HCT116 (cell line): ENCODE data around the gene SNED1. TPM values are rescaled to one million over a fixed set of nuclear protein-coding genes. Genes with fewer than 3 reads are reported as not detected.

Source experiments
- ATAC-seq: fragments of 200-7000 bp; cut with Tn5 transposase; 2 replicates; pipeline ENCODE4 v1.9.1; 2020; ENCODE audit warnings: mild to moderate bottlenecking, moderate library complexity
- BruUV-seq: library from RNA; stranded (reverse); fragments of 400-500 nt; replicated peaks from 2 replicates; lab custom pipeline; 2021; lab: Mats Ljungman, UMichigan
- CTCF ChIA-PET: fragments of 300-600 bp; sonication (Branson Sonifier 250); formaldehyde crosslinking; loops from one replicate; lab custom pipeline; 2021; ENCODE audit warnings: antibody characterized with exemption; lab: Charles Lee
- POLR2A ChIA-PET: fragments of 300-600, 350-600 bp; sonication (Branson Sonifier 250); formaldehyde crosslinking; loops from one replicate; lab custom pipeline; 2021; ENCODE audit warnings: antibody characterized with exemption; lab: Charles Lee
- RAD21 ChIA-PET, 2 experiments: fragments of 300-600 bp; sonication (Branson Sonifier 250); formaldehyde crosslinking; loops; one replicate each; lab custom pipeline; 2023; ENCODE audit warnings: low total read pairs in 2 of 2; ENCODE audit not compliant: uncharacterized antibody in 2 of 2, unreplicated experiment in 2 of 2, low non-redundant PET in 1 of 2; lab: Charles Lee
- DNase-seq: peaks from one replicate; pipeline ENCODE4 v3.0.0-alpha.2; 2010; ENCODE audit warnings: low read depth, low spot score
- H2AFZ ChIP-seq: fragments of 200-600 bp; shearing (Covaris generic), sonication (generic); 2 replicates; pipeline ENCODE4 v1.6.1; 2017; ENCODE audit warnings: low read depth, mixed run types, mixed read lengths, antibody characterized with exemption, low read length; ENCODE audit not compliant: poor library complexity, severe bottlenecking
- H3K27ac ChIP-seq: 2 replicates; pipeline ENCODE4 v1.5.1; 2012; ENCODE audit warnings: low read depth, low read length
- H3K27me3 ChIP-seq: fragments of 200-600 bp; sonication (generic); 2 replicates; pipeline ENCODE4 v1.6.1; 2016; ENCODE audit warnings: mixed run types, low read length, mixed read lengths; ENCODE audit not compliant: insufficient read depth
- H3K36me3 ChIP-seq, 2 experiments: fragments of 200-500 bp in 1 of 2; fragments of 200-600 bp in 1 of 2; sonication (Bioruptor generic) in 1 of 2; sonication (generic) in 1 of 2; 2 replicates each; pipeline versions ENCODE4 v1.5.1 to v1.6.1; 2014 to 2016; ENCODE audit warnings: low read length in 2 of 2, inconsistent platforms in 1 of 2, mixed read lengths in 1 of 2, mixed run types in 1 of 2; ENCODE audit not compliant: insufficient read depth in 2 of 2, control insufficient read depth in 1 of 2
- H3K4me1 ChIP-seq, 2 experiments: fragments of 200-600 bp in 1 of 2; sonication (generic) in 1 of 2; 2 replicates each; pipeline versions ENCODE4 v1.5.1 to v1.6.1; 2012 to 2017; ENCODE audit warnings: low read length in 2 of 2, inconsistent platforms in 1 of 2, mild to moderate bottlenecking in 1 of 2, mixed read lengths in 1 of 2, mixed run types in 1 of 2, moderate library complexity in 1 of 2; ENCODE audit not compliant: insufficient read depth in 2 of 2, control insufficient read depth in 1 of 2
- H3K4me2 ChIP-seq: fragments of 200-600 bp; sonication (generic); 2 replicates; pipeline ENCODE4 v1.6.1; 2017; ENCODE audit warnings: mixed run types, low read length, mixed read lengths
- H3K4me3 ChIP-seq, 2 experiments: fragments of 200-600 bp in 1 of 2; sonication (generic) in 1 of 2; replicated peaks in 1 of 2; 2 replicates each; pipeline ENCODE4 v1.5.1; 2011 to 2016; ENCODE audit warnings: low read length in 2 of 2, control low read depth in 1 of 2, low read depth in 1 of 2, mild to moderate bottlenecking in 1 of 2, mixed read lengths in 1 of 2, mixed run types in 1 of 2
- H3K79me2 ChIP-seq: fragments of 200-600 bp; sonication (generic); 2 replicates; pipeline ENCODE4 v1.6.1; 2017; ENCODE audit warnings: mild to moderate bottlenecking, mixed run types, low read length, moderate library complexity, mixed read lengths; ENCODE audit not compliant: insufficient read depth
- H3K9ac ChIP-seq: fragments of 200-600 bp; sonication (generic); 2 replicates; pipeline ENCODE4 v1.6.1; 2016; ENCODE audit warnings: low read length, mixed read lengths
- H3K9me2 ChIP-seq: fragments of 200-600 bp; sonication (generic), shearing (Covaris generic); 2 replicates; pipeline ENCODE4 v1.6.1; 2017; ENCODE audit warnings: mixed run types, mild to moderate bottlenecking, moderate library complexity; ENCODE audit not compliant: insufficient read depth
- H3K9me3 ChIP-seq, 2 experiments: fragments of 200-500 bp in 1 of 2; fragments of 200-600 bp in 1 of 2; sonication (Bioruptor generic) in 1 of 2; sonication (generic) in 1 of 2; 2 replicates each; pipeline ENCODE4 v1.6.1; 2014 to 2017; ENCODE audit warnings: low read length in 2 of 2, mixed read lengths in 2 of 2, inconsistent platforms in 1 of 2, low read depth in 1 of 2, mild to moderate bottlenecking in 1 of 2, mixed run types in 1 of 2, moderate library complexity in 1 of 2; ENCODE audit not compliant: control insufficient read depth in 1 of 2, insufficient read depth in 1 of 2
- H4K20me1 ChIP-seq: fragments of 200-600 bp; sonication (generic), shearing (Covaris generic); 2 replicates; pipeline ENCODE4 v1.6.1; 2017; ENCODE audit warnings: mixed run types, mild to moderate bottlenecking, moderate library complexity; ENCODE audit not compliant: insufficient read depth
- EZH2phosphoT487 ChIP-seq: fragments of 200-600 bp; IDR thresholded peaks from 2 replicates; pipeline ENCODE4 v1.6.1; 2018; ENCODE audit warnings: antibody characterized with exemption, borderline replicate concordance
- FOSL1 ChIP-seq: IDR thresholded peaks from 2 replicates; pipeline ENCODE4 v1.6.1; 2012; ENCODE audit warnings: low read depth
- JUND ChIP-seq: IDR thresholded peaks from 2 replicates; pipeline ENCODE4 v1.6.1; 2012
- POLR2A ChIP-seq: IDR thresholded peaks from 2 replicates; pipeline ENCODE4 v1.7.0; 2011; ENCODE audit warnings: borderline replicate concordance; ENCODE audit not compliant: insufficient read depth, insufficient read length; ENCODE audit errors: extremely low read depth
- POLR2AphosphoS5 ChIP-seq: IDR thresholded peaks from 2 replicates; pipeline ENCODE4 v1.6.1; 2011; ENCODE audit warnings: mild to moderate bottlenecking, low read depth, low read length, moderate library complexity
- RAD21 ChIP-seq: IDR thresholded peaks from 2 replicates; pipeline ENCODE4 v1.6.1; 2012; ENCODE audit warnings: low read depth, mild to moderate bottlenecking
- SP1 ChIP-seq: IDR thresholded peaks from 2 replicates; pipeline ENCODE4 v1.6.1; 2012; ENCODE audit warnings: low read depth
- TCF7L2 ChIP-seq: IDR thresholded peaks from 2 replicates; pipeline ENCODE4 v1.7.0; 2011; ENCODE audit warnings: borderline replicate concordance, inconsistent platforms; ENCODE audit not compliant: insufficient read depth, insufficient read length; ENCODE audit errors: extremely low read depth
- YY1 ChIP-seq: IDR thresholded peaks from 2 replicates; pipeline ENCODE4 v1.6.1; 2011; ENCODE audit warnings: low read length, low read depth, moderate library complexity, mild to moderate bottlenecking; ENCODE audit not compliant: insufficient replicate concordance; ENCODE audit errors: extremely low read depth
- ZFX ChIP-seq: fragments of 450-650 bp; IDR thresholded peaks from 2 replicates; pipeline ENCODE4 v1.6.1; 2017
- intact Hi-C: fragments of 100-400 bp; cut with micrococcal nuclease; formaldehyde crosslinking; loops from 2 replicates; pipeline ENCODE4 v1.10.0; 2022
- total RNA-seq: library from RNA; stranded (reverse); gene quantifications from one replicate; pipeline ENCODE4 v1.2.1, GENCODE V29; 2021; ENCODE audit not compliant: unreplicated experiment
- TF ChIP-seq, protein P1 (sequence below): IDR thresholded peaks from 2 replicates; pipeline ENCODE4 v1.6.1; 2012
- TF ChIP-seq, protein P2 (sequence below), 3 experiments: fragments of 200-600 bp in 1 of 3; sonication (generic) in 1 of 3; IDR thresholded peaks in 2 of 3; conservative IDR thresholded peaks in 1 of 3; 2 replicates each; pipeline ENCODE4 v1.5.1; 2012 to 2017; ENCODE audit warnings: low read depth in 2 of 3, low read length in 2 of 3, antibody characterized with exemption in 1 of 3, borderline replicate concordance in 1 of 3, control low read depth in 1 of 3, mild to moderate bottlenecking in 1 of 3, mixed read lengths in 1 of 3, mixed run types in 1 of 3, moderate library complexity in 1 of 3; ENCODE audit not compliant: insufficient read depth in 1 of 3

Gene SNED1
- total RNA-seq, 1 experiment from 2014 or later, result 9.6 TPM

DNA sequence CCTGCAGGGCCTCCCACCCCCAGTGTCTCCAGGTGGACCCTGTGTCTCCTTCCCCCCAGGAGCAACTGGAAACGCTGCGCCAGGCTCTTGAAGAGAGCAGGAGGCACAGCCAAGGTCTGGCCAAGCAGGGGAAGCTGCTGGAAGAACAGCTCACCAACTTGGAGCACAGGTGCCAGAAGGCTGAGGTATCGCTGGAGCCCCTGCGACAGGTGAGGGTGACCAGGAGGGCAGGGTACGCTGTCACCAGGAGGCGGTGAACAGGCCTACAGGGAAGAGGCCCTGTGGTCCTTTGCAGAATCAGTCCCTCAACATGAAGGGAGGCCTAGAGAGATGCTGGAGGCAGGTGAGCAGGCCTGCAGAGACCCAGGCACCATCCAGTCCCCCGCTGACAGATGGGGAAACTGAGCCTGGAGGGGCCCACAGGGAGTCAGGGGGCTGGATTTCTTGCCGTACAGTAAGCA, 15.6 kb upstream of the SNED1 start:
- no peak overlapping the region for H3K9ac ChIP-seq
- no peak for TF ChIP-seq JUND
- 0 out of 2 replicates have a peak, but pooled peaks have one; percentile 23 for TF ChIP-seq ZFX
- no peak overlapping the region for H2AFZ ChIP-seq
- ChIA-PET RAD21 (interaction anchor here in 1 of 2 experiments (1.1 kb wide), 1 partner anchor 68 kb away, joined by 3 read pairs; no protein-coding TSS in a partner anchor), CTCF (interaction anchor here (1.2 to 1.5 kb wide), 4 partner anchors 9 to 167 kb away, joined by 3 to 8 read pairs (median 6); partner anchors contain the start of gene PASK), POLR2A (no interaction called here)
- H4K20me1 ChIP-seq, result no peaks in the 10 kb centered on the region
- no peaks in the 10 kb centered on the region for H3K79me2 ChIP-seq
- no peaks in the 10 kb centered on the region for H3K9me3 ChIP-seq
- no peaks in the 10 kb centered on the region for H3K36me3 ChIP-seq
- no peak overlapping the region for H3K4me3 ChIP-seq
- no peaks in the 10 kb centered on the region; the same call in 1 of the 2 replicates for H3K27me3 ChIP-seq
- intact Hi-C loops, result no loop called here
- no peak for ATAC-seq
- no peak overlapping the region for H3K27ac ChIP-seq
- no peaks in the 10 kb centered on the region for H3K9me2 ChIP-seq
- peaks cover 0 to 10% of the 10 kb centered on the region in 2 experiments; a peak in 2 of 4 replicates for H3K4me1 ChIP-seq
- no TSS peak for BruUV-seq
- DNase-seq, result no peak
- H3K4me2 ChIP-seq, result peak overlapping the region; percentile 60

DNA sequence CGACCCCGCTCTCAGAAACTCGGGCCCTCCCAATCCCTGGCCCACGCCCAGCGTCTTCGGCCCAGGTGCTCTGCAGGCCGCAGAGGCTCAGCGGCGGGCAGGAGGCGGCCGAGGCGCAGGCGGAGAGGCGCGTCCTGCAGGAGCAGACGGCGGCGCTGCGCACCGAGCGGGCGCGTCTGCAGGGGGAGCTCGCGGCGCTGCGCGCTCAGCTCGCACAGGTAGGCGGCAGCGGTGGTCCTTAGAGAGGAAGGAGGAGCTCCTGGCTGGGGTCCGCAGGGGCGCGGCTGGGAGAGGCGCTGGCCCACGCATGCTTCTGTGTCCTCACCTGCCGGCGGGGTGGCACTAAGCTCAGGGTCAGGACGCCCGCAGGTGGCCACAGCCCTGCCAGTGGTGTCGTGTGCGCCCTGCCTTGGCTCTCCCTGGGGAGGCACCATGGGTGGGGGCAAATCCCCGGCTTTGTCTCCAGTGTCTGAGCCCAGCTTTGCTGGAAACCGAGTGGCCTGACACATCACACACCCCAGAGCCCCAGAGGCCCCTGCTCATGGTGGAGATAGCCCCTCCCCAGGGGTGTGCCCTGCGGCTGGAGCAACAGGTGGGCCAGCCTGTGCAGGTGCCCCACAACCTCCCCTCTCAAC, 14.9 kb upstream of the SNED1 start:
- Histone ChIP-seq H3K27me3 (no peaks in the 10 kb centered on the region; the same call in 1 of the 2 replicates), H3K9me3 (no peaks in the 10 kb centered on the region), H3K4me1 (peaks cover 0 to 10% of the 10 kb centered on the region in 2 experiments; a peak in 2 of 4 replicates), H3K27ac (no peak overlapping the region), H3K9me2 (no peaks in the 10 kb centered on the region)
- ATAC-seq, result peak; percentile 99
- CTCF ChIA-PET, result interaction anchor here (1.2 to 1.5 kb wide), 4 partner anchors 8 to 166 kb away, joined by 3 to 8 read pairs (median 6); partner anchors contain the start of gene PASK
- RAD21 ChIA-PET, result interaction anchor here in 1 of 2 experiments (1.1 kb wide), 1 partner anchor 69 kb away, joined by 3 read pairs; no protein-coding TSS in a partner anchor
- peak; percentile 12 for TF ChIP-seq YY1
- TF ChIP-seq ZFX, result no peak
- peak; percentile 64 for TF ChIP-seq RAD21
- no peak for TF ChIP-seq POLR2AphosphoS5
- TF ChIP-seq, protein P1, sequence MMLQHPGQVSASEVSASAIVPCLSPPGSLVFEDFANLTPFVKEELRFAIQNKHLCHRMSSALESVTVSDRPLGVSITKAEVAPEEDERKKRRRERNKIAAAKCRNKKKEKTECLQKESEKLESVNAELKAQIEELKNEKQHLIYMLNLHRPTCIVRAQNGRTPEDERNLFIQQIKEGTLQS, result no peak
- TF ChIP-seq TCF7L2, result no peak
- TF ChIP-seq POLR2A, result no peak
- TF ChIP-seq EZH2phosphoT487, result no peak
- no peak for TF ChIP-seq JUND
- TF ChIP-seq, protein P2, sequence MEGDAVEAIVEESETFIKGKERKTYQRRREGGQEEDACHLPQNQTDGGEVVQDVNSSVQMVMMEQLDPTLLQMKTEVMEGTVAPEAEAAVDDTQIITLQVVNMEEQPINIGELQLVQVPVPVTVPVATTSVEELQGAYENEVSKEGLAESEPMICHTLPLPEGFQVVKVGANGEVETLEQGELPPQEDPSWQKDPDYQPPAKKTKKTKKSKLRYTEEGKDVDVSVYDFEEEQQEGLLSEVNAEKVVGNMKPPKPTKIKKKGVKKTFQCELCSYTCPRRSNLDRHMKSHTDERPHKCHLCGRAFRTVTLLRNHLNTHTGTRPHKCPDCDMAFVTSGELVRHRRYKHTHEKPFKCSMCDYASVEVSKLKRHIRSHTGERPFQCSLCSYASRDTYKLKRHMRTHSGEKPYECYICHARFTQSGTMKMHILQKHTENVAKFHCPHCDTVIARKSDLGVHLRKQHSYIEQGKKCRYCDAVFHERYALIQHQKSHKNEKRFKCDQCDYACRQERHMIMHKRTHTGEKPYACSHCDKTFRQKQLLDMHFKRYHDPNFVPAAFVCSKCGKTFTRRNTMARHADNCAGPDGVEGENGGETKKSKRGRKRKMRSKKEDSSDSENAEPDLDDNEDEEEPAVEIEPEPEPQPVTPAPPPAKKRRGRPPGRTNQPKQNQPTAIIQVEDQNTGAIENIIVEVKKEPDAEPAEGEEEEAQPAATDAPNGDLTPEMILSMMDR (IDR thresholded peaks at IDR 0.05 in 2 of 3, conservative IDR thresholded peaks at IDR 0.05 in 1 of 3; ENCODE audit: borderline replicate concordance in 1 of 3, insufficient read depth in 1 of 3, low read depth in 2 of 3, low read length in 2 of 3), result peak; percentile 67 to 94 (median 76)
- no peak for TF ChIP-seq FOSL1
- TF ChIP-seq SP1, result no peak
- TF ChIP-seq, all 23 proteins: peak for 3
- intact Hi-C loops, result no loop called here
- Histone ChIP-seq H3K9ac (no peak overlapping the region), H3K79me2 (no peaks in the 10 kb centered on the region), H2AFZ (no peak overlapping the region), H3K36me3 (no peaks in the 10 kb centered on the region), H3K4me3 (peak overlapping the region; percentile 16 to 22; a peak in 2 of 4 replicates), H4K20me1 (no peaks in the 10 kb centered on the region), H3K4me2 (peak overlapping the region; percentile 60)
- BruUV-seq, result no TSS peak
- POLR2A ChIA-PET, result no interaction called here
- peak; percentile 41 for DNase-seq
